SKM-1 treated with dmso at 0.1 percent for 144 hours (cell line): ENCODE measurements around the gene SEC24D.
"Not testable (repeated sequence)": the region's sequence is repeated elsewhere in the genome, so short reads cannot be mapped to it uniquely, and the experiment has no call there.

Experiments used
- DNase-seq: peaks from one replicate; lab custom pipeline; 2025; ENCODE audit not compliant: unreplicated experiment; lab: John Stamatoyannopoulos, UW

Gene SEC24D, protein sequence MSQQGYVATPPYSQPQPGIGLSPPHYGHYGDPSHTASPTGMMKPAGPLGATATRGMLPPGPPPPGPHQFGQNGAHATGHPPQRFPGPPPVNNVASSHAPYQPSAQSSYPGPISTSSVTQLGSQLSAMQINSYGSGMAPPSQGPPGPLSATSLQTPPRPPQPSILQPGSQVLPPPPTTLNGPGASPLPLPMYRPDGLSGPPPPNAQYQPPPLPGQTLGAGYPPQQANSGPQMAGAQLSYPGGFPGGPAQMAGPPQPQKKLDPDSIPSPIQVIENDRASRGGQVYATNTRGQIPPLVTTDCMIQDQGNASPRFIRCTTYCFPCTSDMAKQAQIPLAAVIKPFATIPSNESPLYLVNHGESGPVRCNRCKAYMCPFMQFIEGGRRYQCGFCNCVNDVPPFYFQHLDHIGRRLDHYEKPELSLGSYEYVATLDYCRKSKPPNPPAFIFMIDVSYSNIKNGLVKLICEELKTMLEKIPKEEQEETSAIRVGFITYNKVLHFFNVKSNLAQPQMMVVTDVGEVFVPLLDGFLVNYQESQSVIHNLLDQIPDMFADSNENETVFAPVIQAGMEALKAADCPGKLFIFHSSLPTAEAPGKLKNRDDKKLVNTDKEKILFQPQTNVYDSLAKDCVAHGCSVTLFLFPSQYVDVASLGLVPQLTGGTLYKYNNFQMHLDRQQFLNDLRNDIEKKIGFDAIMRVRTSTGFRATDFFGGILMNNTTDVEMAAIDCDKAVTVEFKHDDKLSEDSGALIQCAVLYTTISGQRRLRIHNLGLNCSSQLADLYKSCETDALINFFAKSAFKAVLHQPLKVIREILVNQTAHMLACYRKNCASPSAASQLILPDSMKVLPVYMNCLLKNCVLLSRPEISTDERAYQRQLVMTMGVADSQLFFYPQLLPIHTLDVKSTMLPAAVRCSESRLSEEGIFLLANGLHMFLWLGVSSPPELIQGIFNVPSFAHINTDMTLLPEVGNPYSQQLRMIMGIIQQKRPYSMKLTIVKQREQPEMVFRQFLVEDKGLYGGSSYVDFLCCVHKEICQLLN

GRCh38 chr4:118835571-118836300, at the start of gene SEC24D:
Gene SEC24D, minus strand, starts transcription at chr4:118836126. Its CDS starts 2,430 bp downstream, at chr4:118833696.
- peak; percentile 77 for DNase-seq

GRCh38 chr4:118884716-118885115, 48.8 kb upstream of the SEC24D start:
- no peak for DNase-seq

GRCh38 chr4:118883861-118884260, 47.9 kb upstream of the SEC24D start:
- DNase-seq: no peak

- DNase-seq: no peak
These were observed 45.7 kb upstream of the SEC24D start for GRCh38 chr4:118881512-118882146.

- no peak for DNase-seq
These were observed 43.5 kb upstream of the SEC24D start for GRCh38 chr4:118879409-118879808.

GRCh38 chr4:118878507-118878906, 42.6 kb upstream of the SEC24D start:
- DNase-seq: not testable (repeated sequence)

GRCh38 chr4:118877797-118878196, 41.9 kb upstream of the SEC24D start:
- DNase-seq: no peak

DNA sequence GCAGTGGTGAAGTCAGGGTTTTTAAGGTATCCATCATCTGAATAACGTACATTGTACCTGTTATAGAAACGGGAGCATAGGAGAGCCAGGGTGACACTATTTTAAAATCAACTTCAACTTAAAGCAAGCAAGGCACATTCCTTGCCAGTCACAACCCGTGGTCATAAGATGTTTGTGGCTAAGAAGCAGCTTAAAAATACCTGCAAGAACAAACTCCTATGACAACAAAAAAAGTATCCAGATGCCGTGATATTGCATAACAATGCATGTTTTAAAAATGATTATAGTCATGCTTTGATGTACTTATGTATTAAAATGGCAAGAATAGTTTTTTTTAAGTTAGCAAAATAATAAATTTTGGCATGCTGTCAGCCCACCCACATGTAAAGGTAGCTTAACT, 36.3 kb upstream of the SEC24D start:
- no peak for DNase-seq

DNA sequence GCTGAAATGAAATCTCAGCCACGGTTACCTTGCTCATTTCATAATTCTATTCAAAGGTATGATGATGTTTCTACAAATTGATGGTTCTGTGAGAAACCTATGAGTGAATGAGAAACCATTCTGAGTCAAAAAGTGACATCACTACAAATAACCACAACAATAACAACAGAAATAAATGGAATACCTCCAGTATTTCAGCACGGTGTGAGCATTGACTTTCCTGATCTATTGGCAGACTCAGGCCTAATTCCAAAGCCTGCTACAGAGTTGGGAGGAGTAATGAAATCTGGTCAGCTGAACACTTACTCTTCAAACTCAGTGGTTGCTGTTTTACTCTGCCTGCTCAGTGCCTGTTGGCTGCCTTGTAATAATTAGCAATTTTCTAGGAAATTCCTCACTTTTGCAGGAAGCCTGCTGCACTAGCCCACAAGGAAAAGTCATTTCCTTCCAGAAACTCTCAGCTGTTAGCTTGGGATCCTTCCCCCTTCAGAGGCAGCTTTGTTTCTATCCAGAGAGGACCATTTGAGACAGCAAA, 33.9 kb upstream of the SEC24D start:
- no peak for DNase-seq

DNA sequence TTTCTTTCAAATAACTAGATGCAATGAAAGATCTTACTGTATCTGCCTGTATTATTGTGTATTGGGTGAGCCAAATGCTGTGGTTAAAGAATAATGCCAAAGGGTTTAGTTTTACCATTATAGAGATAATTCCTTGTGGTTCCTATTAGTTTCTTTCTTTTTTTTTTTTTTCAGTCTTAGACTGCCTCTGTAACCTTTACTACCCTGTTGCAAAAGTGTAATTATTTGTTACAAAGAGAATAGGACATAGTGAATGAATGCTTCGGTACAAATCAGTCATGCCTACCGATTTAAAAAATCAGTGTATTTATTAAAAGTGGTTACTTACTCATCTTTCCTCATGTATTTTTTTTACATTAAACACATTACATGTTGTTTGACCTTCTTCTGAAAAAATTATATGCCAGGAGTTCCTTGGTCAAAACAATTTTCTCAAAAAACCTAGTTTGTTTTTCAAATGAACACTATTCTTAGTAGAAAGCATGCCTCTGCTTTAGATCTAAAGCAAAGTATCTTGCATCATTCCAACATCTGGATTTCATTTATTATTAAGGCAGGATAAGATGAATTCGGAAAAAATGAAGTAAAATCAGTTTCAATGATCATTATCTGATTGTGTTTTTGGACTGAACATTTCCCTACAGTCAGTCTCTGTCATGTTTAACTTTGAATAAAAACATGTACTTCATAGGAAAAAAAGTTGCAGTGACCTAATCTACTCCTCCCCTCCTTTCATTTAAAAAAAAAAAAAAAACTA, 31.6 kb upstream of the SEC24D start:
- no peak for DNase-seq

- DNase-seq: no peak
These were observed 30.5 kb upstream of the SEC24D start for GRCh38 chr4:118866442-118866841.

GRCh38 chr4:118865091-118865708, 29.3 kb upstream of the SEC24D start:
- DNase-seq: peak; percentile 34

DNA sequence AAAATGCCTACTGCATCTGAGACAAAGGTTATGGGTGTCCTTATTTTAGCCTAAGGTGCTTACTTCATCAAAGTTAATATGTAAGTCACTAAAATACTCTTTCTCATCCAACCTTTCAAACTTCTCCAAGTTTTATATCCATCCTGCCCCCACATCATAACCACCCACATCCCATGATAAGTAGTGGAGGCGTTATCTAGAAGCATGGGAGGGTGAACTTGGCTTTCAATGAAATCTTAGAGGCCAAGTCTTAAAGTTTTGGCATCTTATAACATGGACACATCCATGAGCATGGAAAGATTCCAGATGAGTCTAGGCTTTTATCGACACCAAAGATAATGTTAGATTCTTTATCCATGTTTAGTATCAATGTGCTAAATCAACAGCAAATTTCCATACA, 22.9 kb upstream of the SEC24D start:
- no peak for DNase-seq

DNA sequence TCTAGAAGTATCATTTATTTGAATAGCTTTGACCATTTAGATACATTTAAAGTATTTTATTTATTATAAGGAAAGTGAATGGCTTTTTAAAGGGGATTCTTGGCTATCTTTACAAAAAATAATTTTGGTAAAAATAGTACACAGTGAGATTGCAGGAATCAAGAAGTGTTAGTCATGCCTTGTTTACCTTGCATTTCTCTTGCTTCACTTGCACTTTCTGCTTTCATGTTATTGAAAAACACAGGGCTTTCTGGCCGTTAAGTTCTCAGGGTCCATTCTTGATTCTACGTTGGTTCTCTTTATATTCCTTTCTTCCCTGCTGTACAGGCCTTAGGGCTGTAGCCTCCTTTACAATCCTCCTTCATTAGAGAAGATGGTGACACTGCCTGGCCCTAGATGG, 21.8 kb upstream of the SEC24D start:
- no peak for DNase-seq

DNA sequence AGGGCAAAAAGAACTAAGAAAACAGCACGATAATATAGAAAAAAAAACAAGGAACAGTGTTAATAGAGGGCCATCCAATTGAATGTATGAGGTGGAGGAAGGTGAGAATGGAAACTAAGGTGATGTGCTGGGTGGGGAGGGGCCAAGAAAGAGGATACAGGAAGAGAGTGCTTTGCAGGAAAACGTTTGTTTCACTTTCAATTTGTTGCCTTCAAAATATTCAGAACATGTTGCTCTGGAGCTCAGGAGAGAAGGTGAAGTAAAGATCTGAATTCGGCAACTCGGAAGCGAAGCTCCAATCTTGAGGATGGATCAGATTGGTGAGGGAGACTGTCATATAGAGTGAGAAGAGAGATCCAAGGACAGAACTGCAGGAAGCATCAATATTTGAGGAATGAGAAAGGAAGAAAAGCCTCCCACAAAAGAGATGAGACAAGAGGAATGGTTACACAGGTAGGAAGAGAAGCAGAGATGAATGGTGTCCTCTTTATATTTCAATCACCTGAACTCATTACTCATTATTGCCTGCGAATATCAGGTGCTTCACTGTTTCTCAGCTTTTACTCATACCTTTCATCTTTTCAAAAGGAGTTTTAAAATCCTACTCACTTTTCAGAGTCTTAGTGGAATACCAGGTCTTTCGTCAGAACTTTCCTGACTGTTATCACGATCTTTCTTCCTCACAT, 14.7 kb upstream of the SEC24D start:
- DNase-seq: peak; percentile 2

DNA sequence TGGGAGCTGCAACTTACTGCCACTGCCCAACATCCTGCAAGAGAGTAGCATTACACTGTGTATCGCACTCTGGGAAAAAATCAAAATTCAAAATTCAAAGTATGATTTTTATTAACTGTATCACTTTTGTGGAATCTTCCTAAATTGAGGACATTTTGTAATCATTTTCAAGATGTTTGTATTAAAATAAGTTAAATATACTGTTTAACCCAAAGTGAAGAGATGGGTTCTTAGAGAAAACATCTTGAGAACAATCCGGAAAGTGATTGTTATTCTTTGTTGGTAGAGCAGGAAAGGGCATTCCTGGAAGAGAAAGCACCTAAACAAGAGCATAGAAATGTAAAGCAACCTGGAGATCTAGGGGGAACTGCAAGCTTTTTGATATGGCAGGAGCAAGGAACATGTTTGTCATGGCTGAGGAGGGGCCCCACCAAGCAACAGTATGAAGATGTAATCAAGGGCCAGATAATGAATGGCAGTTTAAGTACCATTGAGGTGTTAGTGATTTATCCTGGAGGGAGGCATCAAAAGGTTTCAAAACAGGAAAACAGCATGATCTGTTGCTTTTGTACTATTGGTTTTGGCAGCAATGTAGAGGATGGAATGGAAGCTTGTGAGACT, 14.1 kb upstream of the SEC24D start:
- DNase-seq: no peak

- DNase-seq: no peak
These were observed 13.0 kb upstream of the SEC24D start for GRCh38 chr4:118848901-118849300.

DNA sequence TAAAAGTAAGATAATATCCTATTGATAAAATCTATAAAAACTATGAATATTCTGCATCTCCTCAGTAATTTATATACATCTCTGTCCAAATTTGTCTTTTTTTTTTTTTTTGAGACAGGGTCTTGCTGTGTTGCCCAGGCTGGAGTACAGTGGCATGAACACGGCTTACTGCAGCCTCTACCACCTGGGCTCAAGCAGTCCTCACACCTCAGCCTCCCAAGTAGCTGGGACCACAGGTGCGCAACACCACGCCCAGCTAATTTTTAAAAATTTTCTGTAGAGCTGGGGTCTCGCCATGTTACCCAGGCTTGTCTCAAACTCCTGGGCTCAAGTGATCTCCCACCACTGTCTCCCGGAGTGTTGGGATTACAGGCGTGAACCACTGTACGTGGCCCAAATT, 12.3 kb upstream of the SEC24D start:
- DNase-seq: no peak
